Vagina (tissue), 2 donors: ENCODE measurements around the gene GPATCH4. TPM values are rescaled to one million over a fixed set of nuclear protein-coding genes. Genes with fewer than 3 reads are reported as not detected.

Experiments used
- DNase-seq, 2 donors: peaks; one replicate each; pipeline ENCODE4 v3.0.0-alpha.2; 2017; ENCODE audit errors: extremely low spot score in 2 of 2
- H3K27ac ChIP-seq: fragments of 200-600 bp; sonication (generic); one replicate; pipeline ENCODE4 v1.5.1; 2019
- H3K27me3 ChIP-seq: fragments of 200-600 bp; sonication (generic); one replicate; pipeline ENCODE4 v1.5.1; 2019
- H3K36me3 ChIP-seq, 2 donors: fragments of 200-600 bp; sonication (generic); one replicate each; pipeline ENCODE4 v1.5.1; 2017 to 2019
- H3K4me1 ChIP-seq: fragments of 200-600 bp; sonication (generic); one replicate; pipeline ENCODE4 v1.5.1; 2019
- H3K4me3 ChIP-seq, 2 donors: fragments of 200-600 bp; sonication (generic); 1 replicate in 1 of 2; 2 replicates in 1 of 2; pipeline ENCODE4 v1.5.1; 2016 to 2019
- H3K9me3 ChIP-seq: fragments of 200-600 bp; sonication (generic); one replicate; pipeline ENCODE4 v1.5.1; 2019
- POLR2A ChIP-seq, 2 donors: fragments of 450-650 bp; IDR thresholded peaks; one replicate each; pipeline ENCODE4 v1.6.1; 2017; ENCODE audit warnings: antibody characterized with exemption in 2 of 2, mild to moderate bottlenecking in 2 of 2, moderate library complexity in 2 of 2
- POLR2AphosphoS5 ChIP-seq, 2 donors: sonication (generic); formaldehyde crosslinking; IDR thresholded peaks; one replicate each; pipeline ENCODE4 v1.9.0; 2017; ENCODE audit warnings: antibody characterized with exemption in 2 of 2, mild to moderate bottlenecking in 2 of 2, low read depth in 1 of 2; ENCODE audit not compliant: insufficient read depth in 1 of 2
- intact Hi-C: fragments of 100-400 bp; cut with DNase I; formaldehyde crosslinking; loops from one replicate; pipeline ENCODE4 v1.15.1; 2023
- total RNA-seq: library from RNA; depleted of rRNA; stranded (reverse); fragments of >200 nt; gene quantifications from one replicate; pipeline ENCODE4 v1.2.3, GENCODE V29; 2016
- TF ChIP-seq, protein P1 (sequence below), 3 experiments: fragments of 450-650 bp in 2 of 3; fragments of 200-600 bp in 1 of 3; sonication (generic) in 1 of 3; IDR thresholded peaks; one replicate each; pipeline ENCODE4 v1.5.1; 2017 to 2019; ENCODE audit warnings: antibody characterized with exemption in 3 of 3, mild to moderate bottlenecking in 2 of 3, moderate library complexity in 2 of 3

The GPATCH4 gene
- total RNA-seq, 1 donor from 2014 or later: 25.8 TPM

DNA sequence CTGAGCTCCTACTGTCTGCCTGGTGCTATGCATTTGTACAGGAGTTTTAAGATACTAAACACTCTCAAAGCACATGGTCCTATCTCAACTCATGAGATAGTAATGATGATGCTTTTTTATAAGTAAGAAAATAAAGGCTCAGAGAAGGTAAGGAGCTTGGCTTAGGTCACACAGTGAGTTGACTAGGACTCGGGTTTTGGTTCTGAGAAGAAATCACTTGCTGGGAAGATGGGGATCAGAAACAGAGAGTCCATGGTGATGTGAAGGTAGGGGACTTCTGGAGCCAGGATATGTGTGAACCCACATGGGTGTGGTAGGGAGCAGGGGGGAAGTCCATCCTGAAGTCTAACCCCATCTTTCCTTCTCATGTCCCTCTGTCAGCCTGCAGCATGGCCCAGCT, 44.4 kb upstream of the GPATCH4 start:
- TF ChIP-seq, protein P1, sequence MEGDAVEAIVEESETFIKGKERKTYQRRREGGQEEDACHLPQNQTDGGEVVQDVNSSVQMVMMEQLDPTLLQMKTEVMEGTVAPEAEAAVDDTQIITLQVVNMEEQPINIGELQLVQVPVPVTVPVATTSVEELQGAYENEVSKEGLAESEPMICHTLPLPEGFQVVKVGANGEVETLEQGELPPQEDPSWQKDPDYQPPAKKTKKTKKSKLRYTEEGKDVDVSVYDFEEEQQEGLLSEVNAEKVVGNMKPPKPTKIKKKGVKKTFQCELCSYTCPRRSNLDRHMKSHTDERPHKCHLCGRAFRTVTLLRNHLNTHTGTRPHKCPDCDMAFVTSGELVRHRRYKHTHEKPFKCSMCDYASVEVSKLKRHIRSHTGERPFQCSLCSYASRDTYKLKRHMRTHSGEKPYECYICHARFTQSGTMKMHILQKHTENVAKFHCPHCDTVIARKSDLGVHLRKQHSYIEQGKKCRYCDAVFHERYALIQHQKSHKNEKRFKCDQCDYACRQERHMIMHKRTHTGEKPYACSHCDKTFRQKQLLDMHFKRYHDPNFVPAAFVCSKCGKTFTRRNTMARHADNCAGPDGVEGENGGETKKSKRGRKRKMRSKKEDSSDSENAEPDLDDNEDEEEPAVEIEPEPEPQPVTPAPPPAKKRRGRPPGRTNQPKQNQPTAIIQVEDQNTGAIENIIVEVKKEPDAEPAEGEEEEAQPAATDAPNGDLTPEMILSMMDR (IDR thresholded peaks at IDR 0.05): no peak
- no peak for TF ChIP-seq POLR2AphosphoS5 (IDR thresholded peaks at IDR 0.05; ENCODE audit: insufficient read depth in 1 of 2, low read depth in 1 of 2)
- TF ChIP-seq POLR2A (IDR thresholded peaks at IDR 0.05): no peak
- no peaks in the 10 kb centered on the region for H3K27me3 ChIP-seq
- H3K9me3 ChIP-seq: no peaks in the 10 kb centered on the region
- H3K4me3 ChIP-seq: no peak overlapping the region
- H3K36me3 ChIP-seq: no peaks in the 10 kb centered on the region
- peaks cover 17% of the 10 kb centered on the region for H3K4me1 ChIP-seq
- intact Hi-C loops: no loop called here
- DNase-seq: no peak
- no peak overlapping the region for H3K27ac ChIP-seq

- Histone ChIP-seq H3K27ac (no peak overlapping the region), H3K9me3 (no peaks in the 10 kb centered on the region), H3K27me3 (no peaks in the 10 kb centered on the region), H3K36me3 (no peaks in the 10 kb centered on the region), H3K4me3 (no peak overlapping the region), H3K4me1 (peaks cover 17% of the 10 kb centered on the region)
- intact Hi-C loops: no loop called here
- no peak for DNase-seq
- TF ChIP-seq POLR2AphosphoS5 (IDR thresholded peaks at IDR 0.05; ENCODE audit: insufficient read depth in 1 of 2, low read depth in 1 of 2): no peak
- TF ChIP-seq, protein P1 (IDR thresholded peaks at IDR 0.05): no peak
- no peak for TF ChIP-seq POLR2A (IDR thresholded peaks at IDR 0.05)
Measured at GRCh38 chr1:156645056-156645455, 43.8 kb upstream of the GPATCH4 start.

DNA sequence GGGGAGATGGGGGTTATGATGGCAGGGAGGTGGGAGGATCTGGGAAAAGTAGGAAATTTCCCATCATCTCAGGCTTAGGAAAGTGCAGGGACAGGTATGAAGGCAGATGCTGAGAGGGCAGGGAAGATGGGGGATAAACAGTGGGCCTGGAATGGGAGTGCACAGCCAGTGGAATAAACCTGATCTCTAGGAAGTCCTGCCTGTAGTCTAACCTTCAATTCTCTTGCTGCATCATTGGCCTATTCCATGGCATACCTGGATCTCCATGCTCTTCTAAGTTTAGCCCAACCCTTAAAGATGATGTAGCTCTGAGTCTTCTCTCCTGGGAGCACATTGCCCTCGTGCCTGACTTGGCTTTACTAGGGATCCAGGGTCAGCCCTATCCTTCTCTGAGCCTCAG, 43.4 kb upstream of the GPATCH4 start:
- no peak for TF ChIP-seq POLR2AphosphoS5 (IDR thresholded peaks at IDR 0.05; ENCODE audit: insufficient read depth in 1 of 2, low read depth in 1 of 2)
- TF ChIP-seq POLR2A (IDR thresholded peaks at IDR 0.05): no peak
- TF ChIP-seq, protein P1 (IDR thresholded peaks at IDR 0.05): no peak
- intact Hi-C loops: no loop called here
- H3K27me3 ChIP-seq: no peaks in the 10 kb centered on the region
- H3K4me3 ChIP-seq: no peak overlapping the region
- no peak overlapping the region for H3K27ac ChIP-seq
- DNase-seq: no peak
- no peaks in the 10 kb centered on the region for H3K36me3 ChIP-seq
- H3K4me1 ChIP-seq: peaks cover 17% of the 10 kb centered on the region
- no peaks in the 10 kb centered on the region for H3K9me3 ChIP-seq

- no peak overlapping the region for H3K27ac ChIP-seq
- H3K4me3 ChIP-seq: no peak overlapping the region
- no peaks in the 10 kb centered on the region for H3K36me3 ChIP-seq
- TF ChIP-seq, protein P1 (IDR thresholded peaks at IDR 0.05): no peak
- TF ChIP-seq POLR2A (IDR thresholded peaks at IDR 0.05) (no peak), POLR2AphosphoS5 (IDR thresholded peaks at IDR 0.05; ENCODE audit: insufficient read depth in 1 of 2, low read depth in 1 of 2) (no peak)
- no peaks in the 10 kb centered on the region for H3K9me3 ChIP-seq
- H3K27me3 ChIP-seq: no peaks in the 10 kb centered on the region
- intact Hi-C loops: no loop called here
- no peak for DNase-seq
- H3K4me1 ChIP-seq: peaks cover 17% of the 10 kb centered on the region
Measured at GRCh38 chr1:156644146-156644545, 42.9 kb upstream of the GPATCH4 start.

- no peak overlapping the region for H3K27ac ChIP-seq
- no peaks in the 10 kb centered on the region for H3K36me3 ChIP-seq
- H3K9me3 ChIP-seq: no peaks in the 10 kb centered on the region
- TF ChIP-seq POLR2A (IDR thresholded peaks at IDR 0.05) (no peak), POLR2AphosphoS5 (IDR thresholded peaks at IDR 0.05; ENCODE audit: insufficient read depth in 1 of 2, low read depth in 1 of 2) (no peak)
- TF ChIP-seq, protein P1 (IDR thresholded peaks at IDR 0.05): no peak
- intact Hi-C loops: no loop called here
- peaks cover 17% of the 10 kb centered on the region for H3K4me1 ChIP-seq
- no peak overlapping the region for H3K4me3 ChIP-seq
- no peaks in the 10 kb centered on the region for H3K27me3 ChIP-seq
- DNase-seq: no peak
Measured at GRCh38 chr1:156643778-156644092, 42.5 kb upstream of the GPATCH4 start.
